Endothelial cell of umbilical vein (primary cell): ENCODE results near the gene KLC4. TPM values are rescaled to one million over a fixed set of nuclear protein-coding genes. Genes with fewer than 3 reads are reported as not detected.

Source experiments
- BruUV-seq: library from RNA; stranded (reverse); fragments of 400-500 nt; replicated peaks from 2 replicates; lab custom pipeline; 2021; lab: Mats Ljungman, UMichigan
- CTCF ChIA-PET: fragments of 300-600, 350-600 bp; sonication (Branson Sonifier 250); formaldehyde crosslinking; loops from one replicate; lab custom pipeline; 2021; ENCODE audit warnings: antibody characterized with exemption, inconsistent platforms; lab: Charles Lee
- POLR2A ChIA-PET: fragments of 300-600, 350-600 bp; sonication (Branson Sonifier 250); formaldehyde crosslinking; loops from one replicate; lab custom pipeline; 2021; ENCODE audit warnings: antibody characterized with exemption, inconsistent platforms; lab: Charles Lee
- DNase-seq: peaks from one replicate; pipeline ENCODE4 v3.0.0-alpha.2; 2011; ENCODE audit warnings: low read depth, low spot score
- FAIRE-seq: peaks from 2 replicates; lab custom pipeline; 2011; peaks lifted over from hg19 to GRCh38; lab: Jason Lieb, UNC
- H2AFZ ChIP-seq: 2 replicates; pipeline ENCODE4 v1.6.0; 2012; ENCODE audit warnings: low read depth, low read length, control low read depth, inconsistent platforms
- H3K27ac ChIP-seq: 2 replicates; pipeline ENCODE4 v1.5.1; 2011; ENCODE audit warnings: low read depth, mild to moderate bottlenecking, control low read depth, low read length, moderate library complexity; ENCODE audit not compliant: insufficient read depth
- H3K27me3 ChIP-seq, 2 experiments: 2 replicates each; pipeline versions ENCODE4 v1.6.0 to v1.6.1; 2011; ENCODE audit warnings: low read length in 2 of 2, mixed read lengths in 1 of 2; ENCODE audit not compliant: control insufficient read depth in 2 of 2, insufficient read depth in 2 of 2
- H3K36me3 ChIP-seq, 2 experiments: 2 replicates in 1 of 2; 3 replicates in 1 of 2; pipeline ENCODE4 v1.5.1; 2011; ENCODE audit warnings: low read length in 2 of 2, mild to moderate bottlenecking in 1 of 2, moderate library complexity in 1 of 2; ENCODE audit not compliant: control insufficient read depth in 2 of 2, insufficient read depth in 2 of 2; ENCODE audit errors: extremely low read depth in 1 of 2
- H3K4me1 ChIP-seq: 3 replicates; pipeline ENCODE4 v1.5.1; 2011; ENCODE audit warnings: mild to moderate bottlenecking, low read length; ENCODE audit not compliant: control insufficient read depth, insufficient read depth; ENCODE audit errors: extremely low read depth
- H3K4me2 ChIP-seq: 2 replicates; pipeline ENCODE4 v1.6.1; 2011; ENCODE audit warnings: low read length, control low read depth, mixed read lengths; ENCODE audit not compliant: insufficient read depth
- H3K4me3 ChIP-seq, 3 experiments: fragments of 200-600 bp in 1 of 3; sonication (generic), shearing (Covaris generic) in 1 of 3; replicated peaks in 1 of 3; 2 replicates each; pipeline ENCODE4 v1.5.1; 2011 to 2016; ENCODE audit warnings: control low read depth in 3 of 3, low read length in 3 of 3, mild to moderate bottlenecking in 2 of 3, inconsistent platforms in 1 of 3, low read depth in 1 of 3, moderate library complexity in 1 of 3; ENCODE audit not compliant: insufficient read depth in 1 of 3
- H3K79me2 ChIP-seq: 2 replicates; pipeline ENCODE4 v1.6.0; 2012; ENCODE audit warnings: low read length, inconsistent platforms; ENCODE audit not compliant: control insufficient read depth, insufficient read depth
- H3K9ac ChIP-seq: replicated peaks from 2 replicates; pipeline ENCODE3; 2011; ENCODE audit warnings: low read length, control low read depth; ENCODE audit not compliant: insufficient read depth; ENCODE audit errors: extremely low read depth
- H3K9me1 ChIP-seq: replicated peaks from 3 replicates; pipeline ENCODE4 v1.6.0; 2011; ENCODE audit warnings: mild to moderate bottlenecking, low read length; ENCODE audit not compliant: control insufficient read depth, insufficient read depth; ENCODE audit errors: extremely low read depth
- H3K9me3 ChIP-seq: replicated peaks from 2 replicates; pipeline ENCODE4 v1.5.1; 2012; ENCODE audit warnings: low read length, inconsistent platforms; ENCODE audit not compliant: control insufficient read depth, insufficient read depth
- H4K20me1 ChIP-seq: replicated peaks from 2 replicates; pipeline ENCODE3; 2011; ENCODE audit warnings: mild to moderate bottlenecking, low read length; ENCODE audit not compliant: control insufficient read depth, insufficient read depth; ENCODE audit errors: extremely low read depth
- CTCF ChIP-seq, 2 donors: IDR thresholded peaks; 1 replicate in 1 of 2; 2 replicates in 1 of 2; pipeline ENCODE4 v1.5.1; 2011; ENCODE audit warnings: low read length in 2 of 2, mild to moderate bottlenecking in 2 of 2, moderate library complexity in 2 of 2, control low read depth in 1 of 2, inconsistent platforms in 1 of 2, low read depth in 1 of 2; ENCODE audit not compliant: insufficient read depth in 1 of 2; ENCODE audit errors: extremely low read depth in 1 of 2
- EZH2 ChIP-seq: IDR thresholded peaks from 2 replicates; pipeline ENCODE4 v1.6.1; 2012; ENCODE audit warnings: borderline replicate concordance, low read depth, mild to moderate bottlenecking, moderate library complexity, low read length, inconsistent platforms; ENCODE audit not compliant: severe bottlenecking
- FOS ChIP-seq: IDR thresholded peaks from 2 replicates; pipeline ENCODE4 v1.6.1; 2011; ENCODE audit warnings: mild to moderate bottlenecking, low read length, moderate library complexity, borderline replicate concordance; ENCODE audit not compliant: insufficient read depth
- GATA2 ChIP-seq: IDR thresholded peaks from 2 replicates; pipeline ENCODE4 v1.7.0; 2011; ENCODE audit warnings: low read depth, mild to moderate bottlenecking, moderate library complexity, mixed read lengths, low read length; ENCODE audit not compliant: insufficient read length, insufficient read depth
- JUN ChIP-seq: IDR thresholded peaks from 2 replicates; pipeline ENCODE4 v1.6.1; 2011; ENCODE audit warnings: borderline replicate concordance, low read depth; ENCODE audit not compliant: insufficient read length, insufficient read depth
- MAX ChIP-seq: IDR thresholded peaks from 2 replicates; pipeline ENCODE4 v1.6.1; 2011; ENCODE audit not compliant: insufficient read depth, insufficient read length
- MYC ChIP-seq: IDR thresholded peaks from one replicate; pipeline ENCODE4 v1.6.1; 2011; ENCODE audit warnings: mild to moderate bottlenecking, low read depth, low read length
- POLR2A ChIP-seq: IDR thresholded peaks from 2 replicates; pipeline ENCODE4 v1.6.1; 2012; ENCODE audit warnings: low read depth, mild to moderate bottlenecking, control low read depth, low read length
- POLR2AphosphoS5 ChIP-seq: IDR thresholded peaks from 2 replicates; pipeline ENCODE4 v1.6.1; 2012; ENCODE audit warnings: low read depth, mild to moderate bottlenecking, control low read depth, low read length, moderate library complexity; ENCODE audit not compliant: insufficient read depth
- dilution Hi-C: fragments of 300-500 bp; cut with MboI; formaldehyde crosslinking; loops from one replicate; pipeline ENCODE4 v1.15.0; 2019; ENCODE audit warnings: low sequenced_read_pairs; ENCODE audit not compliant: extremely low pct_ligation_motif_present
- intact Hi-C: fragments of 100-400 bp; cut with micrococcal nuclease; formaldehyde crosslinking; loops from one replicate; pipeline ENCODE4 v1.10.0; 2022
- polyA plus RNA-seq, 4 experiments: library from polyadenylated mRNA; depleted of rRNA in 3 of 4; stranded (reverse) in 3 of 4; unstranded in 1 of 4; fragments of >200 nt; gene quantifications; 2 replicates each; pipeline versions ENCODE4 v1.2.1 to v1.2.3, GENCODE V29; 2011 to 2012; ENCODE audit warnings: missing spikeins in 1 of 4
- total RNA-seq: library from RNA; stranded (reverse); gene quantifications from 2 replicates; pipeline ENCODE4 v1.2.3, GENCODE V29; 2021

Gene KLC4
- total and polyA plus RNA-seq, 2 donors (not counting 3 experiments of a cell fraction or from before 2014, with no cell fraction given): 17.7 to 26.8 TPM

- peaks cover under 1 to 22% of the 10 kb centered on the region in 2 experiments for H3K36me3 ChIP-seq
- FAIRE-seq (no peak), DNase-seq (no peak)
- intact Hi-C loops (no loop called here), dilution Hi-C loops (no loop called here)
- H3K79me2 ChIP-seq: peaks cover 34% of the 10 kb centered on the region
- no peak overlapping the region for H3K9ac ChIP-seq
- BruUV-seq: no TSS peak
- POLR2A ChIA-PET: no interaction called here
- TF ChIP-seq FOS: no peak
- no peak for TF ChIP-seq GATA2
- no peak for TF ChIP-seq POLR2A
- no peak for TF ChIP-seq POLR2AphosphoS5
- TF ChIP-seq CTCF (IDR thresholded peaks at IDR 0.05; ENCODE audit: extremely low read depth in 1 of 2, insufficient read depth in 1 of 2, low read depth in 1 of 2, low read length in 2 of 2): no peak
- no peak for TF ChIP-seq MYC
- no peak for TF ChIP-seq MAX
- TF ChIP-seq EZH2: no peak
- no peak for TF ChIP-seq JUN
- CTCF ChIA-PET: interaction anchor here (0.7 kb wide), 1 partner anchor 127 kb away, joined by 3 read pairs; no protein-coding TSS in a partner anchor
- no peak overlapping the region for H3K4me3 ChIP-seq
- no peak overlapping the region for H3K27ac ChIP-seq
- H3K9me1 ChIP-seq: no peaks in the 10 kb centered on the region
- H4K20me1 ChIP-seq: no peaks in the 10 kb centered on the region
- no peaks in the 10 kb centered on the region for H3K27me3 ChIP-seq
- H2AFZ ChIP-seq: no peak overlapping the region
- no peaks in the 10 kb centered on the region for H3K9me3 ChIP-seq
- H3K4me1 ChIP-seq: peaks cover 17% of the 10 kb centered on the region
- no peak overlapping the region for H3K4me2 ChIP-seq
Observed at GRCh38 chr6:43016176-43016942, 43.1 kb upstream of the KLC4 start.
